Measurements from ENCODE around the gene ANKS4B.
A peak's percentile ranks its signal among the peaks of the same experiment; 100 is the strongest.

The ANKS4B gene

DNA sequence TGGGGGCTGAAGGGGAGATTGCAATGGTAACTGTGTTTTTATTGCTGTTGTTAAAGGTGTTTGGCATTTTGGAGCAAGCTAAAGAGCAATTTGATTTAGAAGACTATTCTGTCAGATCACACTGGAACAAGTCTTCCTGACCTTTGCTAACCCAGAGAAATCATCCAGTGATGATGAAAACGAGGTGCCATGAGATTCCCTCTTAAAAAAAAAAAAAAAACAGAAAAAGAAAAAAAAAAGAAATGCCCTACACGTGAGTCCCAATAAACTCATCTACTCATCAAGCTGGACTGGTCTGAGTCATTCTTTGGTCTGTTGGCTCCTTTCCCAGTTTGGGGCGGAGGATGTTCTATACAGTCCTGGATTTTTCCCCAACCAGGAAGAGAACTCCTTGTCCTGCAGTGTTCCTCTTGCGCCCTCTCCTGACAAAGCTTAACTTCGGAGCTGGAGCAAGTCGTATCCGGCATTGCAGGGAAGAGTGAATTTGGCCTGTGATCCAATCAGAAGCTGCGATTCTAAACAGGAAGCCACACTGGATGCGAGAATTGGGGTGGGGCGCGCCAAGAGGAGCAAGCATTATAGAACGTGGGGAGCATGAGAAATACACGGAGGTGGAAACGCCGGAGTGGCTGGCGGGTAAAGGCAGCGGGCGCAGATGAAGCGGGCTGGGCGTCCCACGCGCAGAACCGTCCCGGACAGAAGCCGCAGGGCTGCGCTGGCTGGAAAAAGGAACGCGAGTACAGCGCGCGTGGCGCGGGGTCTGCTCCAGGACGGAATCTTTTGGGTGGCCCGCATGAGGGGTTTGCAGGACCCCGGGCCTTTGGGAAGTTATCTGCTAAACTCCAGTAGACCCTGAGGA, 67.0 kb downstream of the ANKS4B start:
- peak; percentile 99 for DNase-seq (ENCODE audit: low spot score)

GRCh38 chr16:21301168-21301894, 67.8 kb downstream of the ANKS4B start:
- DNase-seq (ENCODE audit: low spot score): peak; percentile 89

DNA sequence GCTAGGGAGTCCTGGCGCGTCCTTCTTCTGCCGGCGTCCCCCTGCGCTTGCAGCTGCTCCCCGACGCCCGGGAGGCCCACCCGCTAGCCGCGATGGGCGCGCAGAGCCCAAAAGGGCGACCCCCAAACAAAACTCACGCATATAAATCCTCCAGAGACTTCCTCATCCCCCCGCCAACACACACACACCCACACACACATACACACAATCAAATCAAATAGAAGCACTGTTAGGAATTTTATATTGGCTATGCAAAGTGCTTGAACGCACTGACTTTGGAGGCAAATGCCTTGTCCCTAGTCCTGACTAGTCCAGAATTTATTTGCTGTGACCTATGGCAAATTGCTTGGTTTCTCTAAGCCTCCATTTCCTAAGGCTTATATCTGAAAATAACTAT, 68.4 kb downstream of the ANKS4B start:
- no peak for DNase-seq (ENCODE audit: low spot score)

DNA sequence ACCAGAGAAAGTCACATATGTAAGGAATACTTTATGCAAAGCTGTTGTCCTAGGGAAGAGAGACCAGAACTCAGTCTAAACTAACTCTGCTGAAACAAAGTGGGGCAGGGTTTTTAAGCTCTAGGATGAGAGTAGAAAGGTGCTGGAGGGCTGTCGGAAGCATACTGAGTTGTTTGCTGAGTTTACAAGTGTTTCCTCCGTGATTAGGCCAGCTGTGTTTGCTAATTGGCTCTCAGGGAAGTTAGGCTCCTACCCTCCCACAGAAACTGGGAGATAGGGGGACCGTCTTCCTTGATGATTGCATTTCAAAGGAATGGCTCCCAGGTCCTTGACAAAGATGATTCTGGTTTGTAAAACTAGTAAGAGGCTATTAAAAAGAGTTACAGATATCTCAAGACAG, 69.0 kb downstream of the ANKS4B start:
- peak; percentile 5 for DNase-seq (ENCODE audit: low spot score)

- peak; percentile 62 for DNase-seq (ENCODE audit: low spot score)
Observed at GRCh38 chr16:21302898-21303528, 69.5 kb downstream of the ANKS4B start.
